Vagina (tissue), 2 donors: ENCODE measurements around the gene ZSCAN18.

ENCODE experiments used
- POLR2A ChIP-seq, 2 donors: fragments of 450-650 bp; IDR thresholded peaks; one replicate each; pipeline ENCODE4 v1.6.1; 2017; ENCODE audit warnings: antibody characterized with exemption in 2 of 2, mild to moderate bottlenecking in 2 of 2, moderate library complexity in 2 of 2
- TF ChIP-seq, protein P1 (sequence below), 3 experiments: fragments of 450-650 bp in 2 of 3; fragments of 200-600 bp in 1 of 3; sonication (generic) in 1 of 3; IDR thresholded peaks; one replicate each; pipeline ENCODE4 v1.5.1; 2017 to 2019; ENCODE audit warnings: antibody characterized with exemption in 3 of 3, mild to moderate bottlenecking in 2 of 3, moderate library complexity in 2 of 3

DNA sequence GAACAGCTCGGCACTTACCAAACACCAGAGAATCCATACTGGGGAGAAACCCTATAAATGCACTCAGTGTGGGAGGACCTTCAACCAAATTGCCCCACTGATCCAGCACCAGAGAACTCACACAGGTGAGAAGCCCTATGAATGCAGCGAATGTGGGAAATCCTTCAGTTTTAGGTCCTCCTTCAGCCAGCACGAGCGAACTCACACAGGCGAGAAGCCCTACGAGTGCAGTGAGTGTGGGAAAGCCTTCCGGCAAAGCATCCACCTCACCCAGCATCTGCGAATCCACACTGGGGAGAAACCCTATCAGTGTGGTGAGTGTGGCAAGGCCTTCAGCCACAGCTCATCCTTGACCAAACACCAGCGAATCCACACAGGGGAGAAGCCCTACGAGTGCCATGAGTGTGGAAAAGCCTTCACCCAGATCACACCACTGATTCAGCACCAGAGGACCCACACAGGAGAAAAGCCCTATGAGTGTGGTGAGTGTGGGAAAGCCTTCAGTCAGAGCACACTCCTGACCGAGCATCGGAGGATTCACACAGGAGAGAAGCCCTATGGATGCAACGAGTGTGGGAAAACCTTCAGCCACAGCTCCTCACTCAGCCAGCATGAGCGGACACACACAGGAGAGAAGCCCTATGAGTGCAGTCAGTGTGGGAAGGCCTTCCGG is 30.7 kb downstream of the ZSCAN18 start:
- TF ChIP-seq, protein P1, sequence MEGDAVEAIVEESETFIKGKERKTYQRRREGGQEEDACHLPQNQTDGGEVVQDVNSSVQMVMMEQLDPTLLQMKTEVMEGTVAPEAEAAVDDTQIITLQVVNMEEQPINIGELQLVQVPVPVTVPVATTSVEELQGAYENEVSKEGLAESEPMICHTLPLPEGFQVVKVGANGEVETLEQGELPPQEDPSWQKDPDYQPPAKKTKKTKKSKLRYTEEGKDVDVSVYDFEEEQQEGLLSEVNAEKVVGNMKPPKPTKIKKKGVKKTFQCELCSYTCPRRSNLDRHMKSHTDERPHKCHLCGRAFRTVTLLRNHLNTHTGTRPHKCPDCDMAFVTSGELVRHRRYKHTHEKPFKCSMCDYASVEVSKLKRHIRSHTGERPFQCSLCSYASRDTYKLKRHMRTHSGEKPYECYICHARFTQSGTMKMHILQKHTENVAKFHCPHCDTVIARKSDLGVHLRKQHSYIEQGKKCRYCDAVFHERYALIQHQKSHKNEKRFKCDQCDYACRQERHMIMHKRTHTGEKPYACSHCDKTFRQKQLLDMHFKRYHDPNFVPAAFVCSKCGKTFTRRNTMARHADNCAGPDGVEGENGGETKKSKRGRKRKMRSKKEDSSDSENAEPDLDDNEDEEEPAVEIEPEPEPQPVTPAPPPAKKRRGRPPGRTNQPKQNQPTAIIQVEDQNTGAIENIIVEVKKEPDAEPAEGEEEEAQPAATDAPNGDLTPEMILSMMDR (IDR thresholded peaks at IDR 0.05), result no peak
- TF ChIP-seq POLR2A (IDR thresholded peaks at IDR 0.05), result no peak
